GF-D8 (cell line): ENCODE measurements around the gene PCOLCE2.

ENCODE experiments used
- DNase-seq: peaks from one replicate; lab custom pipeline; 2025; lab: John Stamatoyannopoulos, UW

The PCOLCE2 gene

GRCh38 chr3:142863930-142864920, 24.7 kb downstream of the PCOLCE2 start:
- no peak for DNase-seq

GRCh38 chr3:142863010-142863817, 25.7 kb downstream of the PCOLCE2 start:
- no peak for DNase-seq

DNA sequence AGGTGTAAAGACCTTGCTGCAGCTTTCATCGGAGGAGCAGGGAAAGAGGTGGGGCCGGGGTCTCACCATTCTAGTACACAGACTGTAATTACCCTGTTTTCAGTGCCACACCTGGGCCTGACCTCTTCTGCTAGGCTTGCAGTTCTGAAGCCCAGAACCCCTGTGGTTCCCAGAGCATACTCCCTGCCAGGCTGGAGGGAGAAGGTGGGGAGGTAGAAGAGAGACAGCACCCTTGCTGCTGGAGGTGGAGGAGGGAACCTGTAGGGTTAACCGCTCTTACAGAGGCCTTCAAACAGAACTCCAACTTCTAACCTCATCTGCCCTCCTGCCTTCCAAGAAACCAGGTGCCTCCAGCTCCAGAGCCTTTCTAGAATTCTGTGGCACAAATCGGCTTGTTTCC, 27.0 kb downstream of the PCOLCE2 start:
- no peak for DNase-seq

- no peak for DNase-seq
Measured at GRCh38 chr3:142858043-142858442, 30.8 kb downstream of the PCOLCE2 start.

DNA sequence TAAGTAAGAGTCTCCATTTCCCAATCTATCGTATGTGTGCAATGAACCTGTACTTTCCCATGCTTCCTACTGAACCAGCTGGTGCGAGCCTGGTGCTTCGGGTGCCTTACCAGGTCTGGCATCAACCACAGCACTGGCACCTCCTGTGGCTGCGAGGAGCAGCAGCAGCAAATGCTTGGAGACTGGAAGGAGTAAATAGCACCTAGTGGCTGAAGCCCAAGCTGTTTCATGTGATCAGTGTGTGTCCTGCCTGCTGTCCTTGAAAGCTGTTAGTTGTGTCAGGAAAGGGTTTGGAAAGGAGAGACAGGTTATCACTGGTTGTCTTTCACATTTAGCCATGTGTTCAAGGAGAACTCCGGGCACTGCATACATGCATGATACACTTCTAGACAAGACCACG, 31.8 kb downstream of the PCOLCE2 start:
- no peak for DNase-seq

GRCh38 chr3:142853270-142854168, 35.4 kb downstream of the PCOLCE2 start:
- DNase-seq, result no peak

DNA sequence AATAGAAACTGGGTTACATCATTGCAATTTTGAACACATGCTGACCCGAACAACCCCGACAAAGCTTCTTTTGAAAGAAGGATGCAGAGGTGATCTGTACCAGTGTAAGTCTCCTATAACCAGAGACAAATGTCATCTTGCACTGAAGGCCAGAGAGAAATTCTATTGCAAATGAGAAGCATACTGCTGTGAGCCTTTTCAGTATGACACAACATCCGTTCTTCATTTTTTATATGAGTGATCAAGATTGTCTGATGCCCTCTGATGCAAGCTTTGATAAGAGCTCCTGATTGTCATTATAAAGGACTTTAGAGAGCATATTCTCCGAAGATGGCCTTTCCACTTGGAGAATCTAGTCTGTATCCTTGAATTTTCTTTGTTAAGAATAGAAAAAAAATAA, 36.9 kb downstream of the PCOLCE2 start:
- no peak for DNase-seq

- DNase-seq, result peak; percentile 12
Measured at GRCh38 chr3:142850395-142851023, 38.4 kb downstream of the PCOLCE2 start.

- DNase-seq, result no peak
Measured at GRCh38 chr3:142849148-142849547, 39.7 kb downstream of the PCOLCE2 start.

- no peak for DNase-seq
Measured at GRCh38 chr3:142846779-142847577, 41.9 kb downstream of the PCOLCE2 start.

DNA sequence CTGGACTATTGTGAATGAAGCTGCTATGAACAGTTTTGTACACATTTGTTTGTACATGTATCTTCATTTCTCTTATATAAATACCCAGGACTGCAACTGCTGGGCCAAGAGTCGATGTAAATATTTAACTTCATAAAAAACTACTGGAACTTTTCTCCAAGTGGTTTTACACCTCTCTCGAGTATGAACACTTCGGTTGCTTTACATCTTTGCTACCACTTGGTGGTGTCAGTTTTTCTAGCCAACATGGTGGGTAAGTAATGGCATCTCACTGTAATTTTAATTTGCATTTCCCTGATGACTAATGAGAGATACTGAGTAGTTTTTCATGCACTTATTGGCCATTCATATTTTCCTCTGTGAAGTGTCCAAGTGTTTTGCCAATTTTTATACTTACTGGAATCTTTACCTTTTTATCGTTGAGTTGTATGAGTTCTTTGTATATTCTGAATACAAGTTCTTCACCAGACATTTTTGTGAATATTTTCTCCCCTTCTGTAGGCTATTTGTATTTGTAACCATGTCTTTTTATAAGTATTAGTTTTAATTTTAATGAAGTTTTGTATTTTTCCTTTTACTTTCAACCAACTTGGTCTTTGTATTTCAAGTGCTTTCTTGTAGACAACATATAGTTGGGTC, 44.4 kb downstream of the PCOLCE2 start:
- DNase-seq, result no peak

- DNase-seq, result no peak
Measured at GRCh38 chr3:142839831-142840230, 49.1 kb downstream of the PCOLCE2 start.

GRCh38 chr3:142837526-142837925, 51.4 kb downstream of the PCOLCE2 start:
- no peak for DNase-seq

- no peak for DNase-seq
Measured at GRCh38 chr3:142828703-142829305, 60.1 kb downstream of the PCOLCE2 start.

- no peak for DNase-seq
Measured at GRCh38 chr3:142819179-142819578, 69.7 kb downstream of the PCOLCE2 start.

GRCh38 chr3:142818651-142819050, 70.2 kb downstream of the PCOLCE2 start:
- DNase-seq, result no peak

- no peak for DNase-seq
Measured at GRCh38 chr3:142817897-142818296, 71.0 kb downstream of the PCOLCE2 start.

DNA sequence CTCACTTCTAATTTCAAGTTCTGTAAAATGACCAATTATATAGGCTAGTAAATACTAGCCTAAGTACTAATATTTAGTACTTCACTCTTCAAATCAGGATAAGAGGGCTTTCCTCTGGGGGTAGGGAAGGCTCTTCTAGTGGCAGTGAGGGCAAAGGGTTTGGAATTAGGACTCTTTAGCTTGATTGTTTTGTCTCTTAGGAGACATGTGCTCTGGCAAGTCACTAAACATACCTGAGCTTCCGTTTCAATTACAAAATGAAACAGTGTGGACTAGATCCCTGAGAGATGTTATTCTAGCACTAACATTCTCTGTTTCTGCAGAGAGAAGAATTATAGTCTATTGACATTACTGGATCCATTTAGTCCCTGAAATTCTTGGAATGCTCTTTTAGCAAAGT, 71.5 kb downstream of the PCOLCE2 start:
- DNase-seq, result no peak

DNA sequence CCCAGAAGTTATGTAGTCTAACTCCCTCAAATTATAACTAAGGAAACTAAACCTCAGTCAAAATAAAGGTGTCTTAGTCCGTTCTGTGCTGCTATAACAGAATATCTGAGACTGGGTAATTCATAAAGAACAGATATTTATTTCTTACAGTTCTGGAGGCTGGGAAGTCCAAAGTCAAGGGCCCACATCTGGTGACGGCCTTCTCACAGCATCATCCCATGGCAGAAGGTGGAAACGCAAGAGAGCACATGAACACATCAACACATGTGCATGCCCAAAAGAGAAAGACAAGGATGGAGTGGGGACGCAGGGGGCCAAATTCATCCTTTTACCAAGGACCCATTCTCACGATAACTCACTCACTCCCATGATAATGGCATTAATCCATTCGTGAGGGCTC, 73.1 kb downstream of the PCOLCE2 start:
- no peak for DNase-seq

GRCh38 chr3:142809259-142809658, 79.6 kb downstream of the PCOLCE2 start:
- DNase-seq, result no peak
